Ishikawa (cell line): Measurements from ENCODE around the gene MT1M.

Experiments
- CREB1 ChIP-seq: IDR thresholded peaks from 2 replicates; pipeline ENCODE4 v1.6.1; 2012; ENCODE audit warnings: low read depth
- EP300 ChIP-seq: IDR thresholded peaks from 2 replicates; pipeline ENCODE4 v1.6.1; 2012; ENCODE audit warnings: borderline replicate concordance
- MAX ChIP-seq: IDR thresholded peaks from 2 replicates; pipeline ENCODE4 v1.6.1; 2012
- NFIC ChIP-seq: IDR thresholded peaks from 2 replicates; pipeline ENCODE4 v1.6.1; 2012
- RAD21 ChIP-seq: IDR thresholded peaks from 2 replicates; pipeline ENCODE4 v1.6.1; 2012; ENCODE audit warnings: low read depth
- TEAD4 ChIP-seq: IDR thresholded peaks from 2 replicates; pipeline ENCODE4 v1.6.1; 2012
- YY1 ChIP-seq: IDR thresholded peaks from 2 replicates; pipeline ENCODE4 v1.6.1; 2012; ENCODE audit warnings: low read depth
- ZBTB7A ChIP-seq: IDR thresholded peaks from 2 replicates; pipeline ENCODE4 v1.6.1; 2012; ENCODE audit warnings: low read depth
- TF ChIP-seq, protein P1 (sequence below): IDR thresholded peaks from 2 replicates; pipeline ENCODE4 v1.6.1; 2012

DNA sequence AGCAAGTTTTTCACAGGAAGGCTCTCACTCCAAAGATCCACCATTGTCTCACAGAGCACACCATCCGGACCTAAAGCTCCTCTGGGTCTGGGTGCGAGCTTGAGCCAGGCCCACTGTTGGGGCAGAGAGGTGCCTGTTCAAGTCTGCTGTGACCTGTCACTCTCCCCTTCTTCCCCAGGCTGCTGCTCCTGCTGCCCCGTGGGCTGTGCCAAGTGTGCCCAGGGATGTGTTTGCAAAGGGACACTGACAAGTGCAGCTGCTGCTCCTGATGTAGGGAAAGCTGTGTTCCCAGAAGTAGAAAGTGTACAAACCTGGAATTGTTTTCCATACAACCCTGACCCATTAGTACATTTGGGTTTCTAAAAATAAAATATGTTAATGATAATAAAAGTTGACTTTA lies 45.0 kb downstream of the MT1M start:
- TF ChIP-seq EP300 (no peak), YY1 (no peak), CREB1 (no peak), MAX (no peak), TEAD4 (no peak), ZBTB7A (no peak), RAD21 (no peak), NFIC (no peak)
- TF ChIP-seq, protein P1, sequence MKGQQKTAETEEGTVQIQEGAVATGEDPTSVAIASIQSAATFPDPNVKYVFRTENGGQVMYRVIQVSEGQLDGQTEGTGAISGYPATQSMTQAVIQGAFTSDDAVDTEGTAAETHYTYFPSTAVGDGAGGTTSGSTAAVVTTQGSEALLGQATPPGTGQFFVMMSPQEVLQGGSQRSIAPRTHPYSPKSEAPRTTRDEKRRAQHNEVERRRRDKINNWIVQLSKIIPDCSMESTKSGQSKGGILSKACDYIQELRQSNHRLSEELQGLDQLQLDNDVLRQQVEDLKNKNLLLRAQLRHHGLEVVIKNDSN = no peak
